Measurements from ENCODE around the gene SPINT1.

The SPINT1 gene

DNA sequence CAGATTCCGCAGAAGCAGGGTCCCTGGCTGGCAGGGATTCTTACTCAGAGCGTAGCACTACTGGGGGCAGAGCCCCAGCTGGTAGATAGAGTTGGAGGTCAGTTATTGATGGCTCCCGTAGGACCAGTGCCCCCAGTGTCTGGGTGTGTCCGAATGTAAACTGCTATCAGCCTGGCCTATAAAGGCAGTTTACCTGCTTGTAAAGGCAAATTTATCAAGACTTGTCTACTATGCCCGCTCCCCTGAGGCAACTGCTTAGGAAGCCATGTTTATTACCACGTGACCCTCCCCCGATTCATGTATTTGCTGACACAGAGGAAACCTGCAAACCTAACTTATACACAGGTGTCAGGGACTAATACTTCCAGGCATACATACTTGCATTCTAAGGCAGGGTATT is 14.7 kb upstream of the SPINT1 start:
- TF ChIP-seq, protein P1, sequence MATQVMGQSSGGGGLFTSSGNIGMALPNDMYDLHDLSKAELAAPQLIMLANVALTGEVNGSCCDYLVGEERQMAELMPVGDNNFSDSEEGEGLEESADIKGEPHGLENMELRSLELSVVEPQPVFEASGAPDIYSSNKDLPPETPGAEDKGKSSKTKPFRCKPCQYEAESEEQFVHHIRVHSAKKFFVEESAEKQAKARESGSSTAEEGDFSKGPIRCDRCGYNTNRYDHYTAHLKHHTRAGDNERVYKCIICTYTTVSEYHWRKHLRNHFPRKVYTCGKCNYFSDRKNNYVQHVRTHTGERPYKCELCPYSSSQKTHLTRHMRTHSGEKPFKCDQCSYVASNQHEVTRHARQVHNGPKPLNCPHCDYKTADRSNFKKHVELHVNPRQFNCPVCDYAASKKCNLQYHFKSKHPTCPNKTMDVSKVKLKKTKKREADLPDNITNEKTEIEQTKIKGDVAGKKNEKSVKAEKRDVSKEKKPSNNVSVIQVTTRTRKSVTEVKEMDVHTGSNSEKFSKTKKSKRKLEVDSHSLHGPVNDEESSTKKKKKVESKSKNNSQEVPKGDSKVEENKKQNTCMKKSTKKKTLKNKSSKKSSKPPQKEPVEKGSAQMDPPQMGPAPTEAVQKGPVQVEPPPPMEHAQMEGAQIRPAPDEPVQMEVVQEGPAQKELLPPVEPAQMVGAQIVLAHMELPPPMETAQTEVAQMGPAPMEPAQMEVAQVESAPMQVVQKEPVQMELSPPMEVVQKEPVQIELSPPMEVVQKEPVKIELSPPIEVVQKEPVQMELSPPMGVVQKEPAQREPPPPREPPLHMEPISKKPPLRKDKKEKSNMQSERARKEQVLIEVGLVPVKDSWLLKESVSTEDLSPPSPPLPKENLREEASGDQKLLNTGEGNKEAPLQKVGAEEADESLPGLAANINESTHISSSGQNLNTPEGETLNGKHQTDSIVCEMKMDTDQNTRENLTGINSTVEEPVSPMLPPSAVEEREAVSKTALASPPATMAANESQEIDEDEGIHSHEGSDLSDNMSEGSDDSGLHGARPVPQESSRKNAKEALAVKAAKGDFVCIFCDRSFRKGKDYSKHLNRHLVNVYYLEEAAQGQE (IDR thresholded peaks at IDR 0.05; ENCODE audit: low read depth) = no peak
- TF ChIP-seq TCF12 (IDR thresholded peaks at IDR 0.05; ENCODE audit: low read depth) (no peak), TEAD4 (IDR thresholded peaks at IDR 0.05) (no peak), TAF1 (IDR thresholded peaks at IDR 0.05; ENCODE audit: low read depth) (no peak), CEBPB (IDR thresholded peaks at IDR 0.05) (no peak), NFIC (IDR thresholded peaks at IDR 0.05) (no peak), YY1 (IDR thresholded peaks at IDR 0.05; ENCODE audit: low read depth) (no peak), EGR1 (IDR thresholded peaks at IDR 0.05) (no peak), CREB1 (IDR thresholded peaks at IDR 0.05; ENCODE audit: low read depth) (no peak), FOXM1 (IDR thresholded peaks at IDR 0.05; ENCODE audit: borderline replicate concordance, low read depth) (no peak), EP300 (IDR thresholded peaks at IDR 0.05; ENCODE audit: borderline replicate concordance) (no peak), ZBTB7A (IDR thresholded peaks at IDR 0.05; ENCODE audit: low read depth) (no peak), RAD21 (IDR thresholded peaks at IDR 0.05; ENCODE audit: low read depth) (no peak)
- TF ChIP-seq, protein P2, sequence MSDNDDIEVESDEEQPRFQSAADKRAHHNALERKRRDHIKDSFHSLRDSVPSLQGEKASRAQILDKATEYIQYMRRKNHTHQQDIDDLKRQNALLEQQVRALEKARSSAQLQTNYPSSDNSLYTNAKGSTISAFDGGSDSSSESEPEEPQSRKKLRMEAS (IDR thresholded peaks at IDR 0.05) = no peak
- TF ChIP-seq, protein P3, sequence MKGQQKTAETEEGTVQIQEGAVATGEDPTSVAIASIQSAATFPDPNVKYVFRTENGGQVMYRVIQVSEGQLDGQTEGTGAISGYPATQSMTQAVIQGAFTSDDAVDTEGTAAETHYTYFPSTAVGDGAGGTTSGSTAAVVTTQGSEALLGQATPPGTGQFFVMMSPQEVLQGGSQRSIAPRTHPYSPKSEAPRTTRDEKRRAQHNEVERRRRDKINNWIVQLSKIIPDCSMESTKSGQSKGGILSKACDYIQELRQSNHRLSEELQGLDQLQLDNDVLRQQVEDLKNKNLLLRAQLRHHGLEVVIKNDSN (IDR thresholded peaks at IDR 0.05) = no peak

DNA sequence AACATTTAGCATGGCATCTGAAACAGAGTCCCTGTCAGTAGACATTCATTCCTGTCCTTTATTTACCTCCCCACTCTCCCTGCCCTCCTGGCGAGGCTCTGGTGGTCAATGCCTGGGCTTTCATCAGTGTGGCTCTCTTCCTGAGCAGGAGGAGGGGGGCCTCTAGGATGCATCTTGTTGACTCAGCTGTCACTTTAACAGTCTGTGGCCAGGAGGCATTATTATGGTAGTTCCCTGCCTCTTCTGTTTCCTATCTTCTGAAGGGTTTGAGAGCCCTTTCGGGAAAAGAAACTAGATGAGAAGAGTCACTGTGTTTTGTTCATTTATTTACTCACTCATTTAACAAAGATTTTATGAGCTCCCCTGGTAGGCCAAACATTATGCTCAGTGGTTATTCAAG is 13.0 kb upstream of the SPINT1 start:
- TF ChIP-seq, protein P3 (IDR thresholded peaks at IDR 0.05) = no peak
- no peak for TF ChIP-seq NFIC (IDR thresholded peaks at IDR 0.05)
- TF ChIP-seq TCF12 (IDR thresholded peaks at IDR 0.05; ENCODE audit: low read depth) = no peak
- TF ChIP-seq TEAD4 (IDR thresholded peaks at IDR 0.05) = no peak

DNA sequence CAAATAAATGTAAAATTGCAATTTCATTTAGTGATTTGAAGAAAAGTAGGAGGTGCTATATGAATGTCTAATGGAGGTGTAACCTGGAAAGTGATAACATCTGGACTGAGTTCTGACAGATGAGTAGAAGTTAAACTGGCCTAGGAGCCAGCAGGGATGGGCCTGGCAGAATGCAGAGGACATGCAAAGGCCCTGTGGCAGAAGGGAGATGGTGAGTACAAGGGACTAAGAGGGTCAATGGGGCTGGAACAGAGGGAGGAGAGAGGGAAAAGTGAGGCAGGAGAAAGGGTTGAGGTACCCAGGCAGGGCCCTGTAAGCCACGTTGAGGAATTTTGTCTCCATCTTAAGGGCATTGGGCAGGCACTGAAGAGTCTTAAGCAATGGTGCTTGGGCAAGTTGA is 12.0 kb upstream of the SPINT1 start:
- TF ChIP-seq, protein P2 (IDR thresholded peaks at IDR 0.05) = no peak
- TF ChIP-seq, protein P1 (IDR thresholded peaks at IDR 0.05; ENCODE audit: low read depth) = no peak
- no peak for TF ChIP-seq TAF1 (IDR thresholded peaks at IDR 0.05; ENCODE audit: low read depth)

DNA sequence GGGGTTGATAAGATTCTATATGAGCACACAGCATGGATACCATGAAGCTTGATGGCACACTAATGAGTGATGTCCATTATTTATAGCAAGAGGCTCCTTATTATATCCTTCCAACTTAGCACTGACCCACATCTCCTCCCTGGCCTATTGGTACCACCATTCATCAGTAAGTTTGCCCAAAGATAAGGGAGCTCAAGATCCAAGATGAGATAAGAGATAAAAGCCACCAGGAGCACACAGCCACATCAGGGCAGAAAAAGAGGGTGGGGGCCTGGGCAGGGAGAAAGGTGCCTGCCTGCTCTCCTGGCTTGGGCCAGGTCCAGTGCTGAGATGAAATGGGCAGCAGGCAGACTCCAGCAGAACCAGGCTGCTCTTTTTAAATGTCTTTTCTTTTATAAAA is 10.9 kb upstream of the SPINT1 start:
- TF ChIP-seq EGR1 (IDR thresholded peaks at IDR 0.05) (no peak), TAF1 (IDR thresholded peaks at IDR 0.05; ENCODE audit: low read depth) (no peak)

DNA sequence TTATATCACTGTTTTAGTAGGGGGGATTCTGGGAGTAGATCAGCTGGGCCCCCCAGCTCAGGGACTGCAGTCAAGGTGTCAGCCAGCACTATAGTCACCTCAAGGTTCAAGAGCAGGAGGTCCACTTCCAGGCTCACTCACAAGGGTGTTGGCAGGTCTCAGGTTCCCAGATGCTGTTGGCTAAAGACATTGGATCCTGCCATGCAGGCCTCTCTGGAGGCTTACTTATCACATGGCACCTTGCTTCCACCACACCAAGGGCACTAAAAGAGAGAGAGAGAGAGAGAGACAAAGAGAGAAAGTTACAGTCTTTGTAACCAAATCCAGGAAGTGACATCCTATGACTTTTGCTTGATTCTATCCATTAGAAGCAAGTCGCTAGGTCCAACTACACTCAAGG is 7.8 kb upstream of the SPINT1 start:
- TF ChIP-seq TAF1 (IDR thresholded peaks at IDR 0.05; ENCODE audit: low read depth) = no peak
- TF ChIP-seq CEBPB (IDR thresholded peaks at IDR 0.05) = no peak
- TF ChIP-seq, protein P1 (IDR thresholded peaks at IDR 0.05; ENCODE audit: low read depth) = no peak
- TF ChIP-seq, protein P2 (IDR thresholded peaks at IDR 0.05) = no peak
- no peak for TF ChIP-seq YY1 (IDR thresholded peaks at IDR 0.05; ENCODE audit: low read depth)
- TF ChIP-seq EGR1 (IDR thresholded peaks at IDR 0.05) = no peak
- TF ChIP-seq TCF12 (IDR thresholded peaks at IDR 0.05; ENCODE audit: low read depth) = no peak
- no peak for TF ChIP-seq TEAD4 (IDR thresholded peaks at IDR 0.05)
- TF ChIP-seq NFIC (IDR thresholded peaks at IDR 0.05) = no peak
- TF ChIP-seq EP300 (IDR thresholded peaks at IDR 0.05; ENCODE audit: borderline replicate concordance) = no peak
- TF ChIP-seq, protein P3 (IDR thresholded peaks at IDR 0.05) = no peak
- TF ChIP-seq CREB1 (IDR thresholded peaks at IDR 0.05; ENCODE audit: low read depth) = no peak

All from Ishikawa (cell line).